ENCODE data around the gene MAN2B2. TPM values are rescaled to one million over a fixed set of nuclear protein-coding genes. Genes with fewer than 3 reads are reported as not detected.

MAN2B2 gene
- total and polyA plus RNA-seq, 2 of the 4 experiments (the other 2 are of a cell fraction) = 13.4 to 34.1 TPM

- BruUV-seq (replicated peaks) = no TSS peak
- no peak for TF ChIP-seq MXI1 (IDR thresholded peaks at IDR 0.05; ENCODE audit: borderline replicate concordance, low read depth, low read length)
- no peak for TF ChIP-seq NFE2L2 (IDR thresholded peaks at IDR 0.05; ENCODE audit: low read depth, low read length)
- no peak for TF ChIP-seq CEBPB (IDR thresholded peaks at IDR 0.05; ENCODE audit: low read depth, low read length)
- TF ChIP-seq MAFK (IDR thresholded peaks at IDR 0.05; ENCODE audit: low read depth, low read length) = no peak
- no peak for TF ChIP-seq MAZ (IDR thresholded peaks at IDR 0.05; ENCODE audit: borderline replicate concordance, low read depth, low read length)
- TF ChIP-seq BHLHE40 (IDR thresholded peaks at IDR 0.05; ENCODE audit: low read depth, low read length) = no peak
- TF ChIP-seq SMC3 (IDR thresholded peaks at IDR 0.05; ENCODE audit: low read depth, low read length) = no peak
- no peak for TF ChIP-seq RFX5 (IDR thresholded peaks at IDR 0.05; ENCODE audit: low read depth, low read length)
- TF ChIP-seq CHD1 (IDR thresholded peaks at IDR 0.05; ENCODE audit: low read depth, low read length) = no peak
- H4K8ac ChIP-seq (ENCODE audit: low read depth in 2 of 2, low read length in 2 of 2) = no peak overlapping the region
- H3K14ac ChIP-seq (replicated peaks; ENCODE audit: low read depth, low read length) = no peak overlapping the region
- no peak for ATAC-seq (ENCODE audit: low read depth)
- H3K4me2 ChIP-seq (ENCODE audit: low read depth, low read length) = no peak overlapping the region
- H2AK5ac ChIP-seq (ENCODE audit: low read depth, low read length) = no peak overlapping the region
- H3K4me1 ChIP-seq (ENCODE audit: control insufficient read depth, insufficient read depth, low read length) = no peaks in the 10 kb centered on the region
- ChIA-PET POLR2A (ENCODE audit: unreplicated experiment) (no interaction called here), CTCF (interaction anchor here (0.5 kb wide), 1 partner anchor 8 kb away, joined by 6 read pairs; no protein-coding TSS in a partner anchor)
- H3K23ac ChIP-seq (ENCODE audit: low read depth, low read length) = no peak overlapping the region
- H3K4me3 ChIP-seq (ENCODE audit: insufficient read depth, low read depth, low read length) = no peak overlapping the region
- H2BK20ac ChIP-seq (ENCODE audit: low read depth, low read length) = no peak overlapping the region
- H3K9me1 ChIP-seq (ENCODE audit: insufficient read depth, low read length) = no peaks in the 10 kb centered on the region; the same call in 1 of the 2 replicates
- H4K5ac ChIP-seq (ENCODE audit: low read depth, low read length) = no peak overlapping the region
- H2BK15ac ChIP-seq (ENCODE audit: low read depth, low read length) = no peak overlapping the region
- no peak overlapping the region for H3K27ac ChIP-seq (ENCODE audit: insufficient read depth, low read length)
- H3K18ac ChIP-seq (ENCODE audit: low read depth, low read length) = no peak overlapping the region
- no peak overlapping the region for H3K56ac ChIP-seq (ENCODE audit: extremely low read depth, insufficient read depth, low read length)
- no peak overlapping the region for H2AFZ ChIP-seq (replicated peaks; ENCODE audit: low read length, poor library complexity)
- peaks cover 9% of the 10 kb centered on the region for H3K9me3 ChIP-seq (ENCODE audit: control insufficient read depth, insufficient read depth, low read length)
- H2AK9ac ChIP-seq (replicated peaks; ENCODE audit: low read depth, low read length, poor library complexity) = no peak overlapping the region
- dilution Hi-C loops (cut with HindIII; ENCODE audit: low sequenced_read_pairs, unreplicated experiment) (no loop called here), in situ Hi-C loops (cut with MboI; ENCODE audit: low sequenced_read_pairs) (no loop called here), intact Hi-C loops (cut with micrococcal nuclease) (no loop called here)
- H3K9ac ChIP-seq (ENCODE audit: low read depth, low read length) = no peak overlapping the region
- DNase-seq = no peak
- H4K20me1 ChIP-seq (ENCODE audit: insufficient read depth, low read length) = no peaks in the 10 kb centered on the region
- H3K36me3 ChIP-seq (ENCODE audit: control insufficient read depth, insufficient read depth, low read length) = peaks cover 45% of the 10 kb centered on the region
- H3K27me3 ChIP-seq (ENCODE audit: control insufficient read depth, insufficient read depth, low read length) = no peaks in the 10 kb centered on the region
- H3K4ac ChIP-seq (ENCODE audit: low read depth, low read length) = no peak overlapping the region
- WGBS, 2 experiments (ENCODE audit: extremely low coverage in 2 of 2, insufficient read length in 1 of 2) = 94% methylated on average over 5 of the region's 13 CpGs; no CpG with 5 or more reads in 1 of the 2 experiments
- no peak overlapping the region for H2BK120ac ChIP-seq (ENCODE audit: low read depth, low read length)
- H4K91ac ChIP-seq (ENCODE audit: insufficient read depth, low read depth, low read length) = no peak overlapping the region
- H3K79me1 ChIP-seq (ENCODE audit: low read depth in 1 of 2, low read length in 2 of 2) = no peaks in the 10 kb centered on the region
- no peak overlapping the region for H2BK5ac ChIP-seq (ENCODE audit: low read depth, low read length, poor library complexity, severe bottlenecking)
Measured at GRCh38 chr4:6607368-6608055, 32.5 kb downstream of the MAN2B2 start.

All from IMR-90 (cell line).